ENCODE data around the gene LHFPL6.

The LHFPL6 gene

GRCh38 chr13:39410096-39410901 is 192.7 kb downstream of the LHFPL6 start:
- peak; percentile 56 for DNase-seq

GRCh38 chr13:39408512-39408911 is 194.5 kb downstream of the LHFPL6 start:
- no peak for DNase-seq

- no peak for DNase-seq
Measured at GRCh38 chr13:39407786-39408185, 195.2 kb downstream of the LHFPL6 start.

GRCh38 chr13:39407138-39407537 is 195.9 kb downstream of the LHFPL6 start:
- no peak for DNase-seq

GRCh38 chr13:39406688-39407087 is 196.3 kb downstream of the LHFPL6 start:
- DNase-seq, result no peak

GRCh38 chr13:39405596-39406205 is 197.3 kb downstream of the LHFPL6 start:
- DNase-seq, result no peak

- DNase-seq, result no peak
Measured at GRCh38 chr13:39405107-39405506, 197.9 kb downstream of the LHFPL6 start.

GRCh38 chr13:39403106-39403505 is 199.9 kb downstream of the LHFPL6 start:
- DNase-seq, result no peak

- no peak for DNase-seq
Measured at GRCh38 chr13:39402221-39402970, 200.6 kb downstream of the LHFPL6 start.

- DNase-seq, result no peak
Measured at GRCh38 chr13:39401756-39402155, 201.2 kb downstream of the LHFPL6 start.

GRCh38 chr13:39401046-39401705 is 201.8 kb downstream of the LHFPL6 start:
- peak; percentile 48 for DNase-seq

GRCh38 chr13:39399102-39399501 is 203.9 kb downstream of the LHFPL6 start:
- no peak for DNase-seq

GRCh38 chr13:39397896-39398265 is 205.1 kb downstream of the LHFPL6 start:
- DNase-seq, result no peak

- no peak for DNase-seq
Measured at GRCh38 chr13:39397226-39397895, 205.6 kb downstream of the LHFPL6 start.

- no peak for DNase-seq
Measured at GRCh38 chr13:39394796-39395678, 208.0 kb downstream of the LHFPL6 start.

- no peak for DNase-seq
Measured at GRCh38 chr13:39391761-39392160, 211.2 kb downstream of the LHFPL6 start.

- no peak for DNase-seq
Measured at GRCh38 chr13:39389013-39389412, 214.0 kb downstream of the LHFPL6 start.

GRCh38 chr13:39385621-39386231 is 217.3 kb downstream of the LHFPL6 start:
- no peak for DNase-seq

GRCh38 chr13:39385154-39385553 is 217.8 kb downstream of the LHFPL6 start:
- no peak for DNase-seq

- DNase-seq, result no peak
Measured at GRCh38 chr13:39381456-39381855, 221.5 kb downstream of the LHFPL6 start.

Data from suppressor macrophage treated with lipopolysaccharide for 4 hours (primary cell).